Endothelial cell of umbilical vein (primary cell): ENCODE data around the gene NRBF2. TPM values are rescaled to one million over a fixed set of nuclear protein-coding genes. Genes with fewer than 3 reads are reported as not detected.

ENCODE experiments used
- BruUV-seq: library from RNA; stranded (reverse); fragments of 400-500 nt; replicated peaks from 2 replicates; lab custom pipeline; 2021; lab: Mats Ljungman, UMichigan
- CTCF ChIA-PET: fragments of 300-600, 350-600 bp; sonication (Branson Sonifier 250); formaldehyde crosslinking; loops from one replicate; lab custom pipeline; 2021; ENCODE audit warnings: antibody characterized with exemption, inconsistent platforms; lab: Charles Lee
- POLR2A ChIA-PET: fragments of 300-600, 350-600 bp; sonication (Branson Sonifier 250); formaldehyde crosslinking; loops from one replicate; lab custom pipeline; 2021; ENCODE audit warnings: antibody characterized with exemption, inconsistent platforms; lab: Charles Lee
- DNase-seq: peaks from one replicate; pipeline ENCODE4 v3.0.0-alpha.2; 2011; ENCODE audit warnings: low read depth, low spot score
- FAIRE-seq: peaks from 2 replicates; lab custom pipeline; 2011; peaks lifted over from hg19 to GRCh38; lab: Jason Lieb, UNC
- H2AFZ ChIP-seq: 2 replicates; pipeline ENCODE4 v1.6.0; 2012; ENCODE audit warnings: low read depth, low read length, control low read depth, inconsistent platforms
- H3K27ac ChIP-seq: 2 replicates; pipeline ENCODE4 v1.5.1; 2011; ENCODE audit warnings: low read depth, mild to moderate bottlenecking, control low read depth, low read length, moderate library complexity; ENCODE audit not compliant: insufficient read depth
- H3K27me3 ChIP-seq, 2 experiments: 2 replicates each; pipeline versions ENCODE4 v1.6.0 to v1.6.1; 2011; ENCODE audit warnings: low read length in 2 of 2, mixed read lengths in 1 of 2; ENCODE audit not compliant: control insufficient read depth in 2 of 2, insufficient read depth in 2 of 2
- H3K36me3 ChIP-seq, 2 experiments: 2 replicates in 1 of 2; 3 replicates in 1 of 2; pipeline ENCODE4 v1.5.1; 2011; ENCODE audit warnings: low read length in 2 of 2, mild to moderate bottlenecking in 1 of 2, moderate library complexity in 1 of 2; ENCODE audit not compliant: control insufficient read depth in 2 of 2, insufficient read depth in 2 of 2; ENCODE audit errors: extremely low read depth in 1 of 2
- H3K4me1 ChIP-seq: 3 replicates; pipeline ENCODE4 v1.5.1; 2011; ENCODE audit warnings: mild to moderate bottlenecking, low read length; ENCODE audit not compliant: control insufficient read depth, insufficient read depth; ENCODE audit errors: extremely low read depth
- H3K4me2 ChIP-seq: 2 replicates; pipeline ENCODE4 v1.6.1; 2011; ENCODE audit warnings: low read length, control low read depth, mixed read lengths; ENCODE audit not compliant: insufficient read depth
- H3K4me3 ChIP-seq, 3 experiments: fragments of 200-600 bp in 1 of 3; sonication (generic), shearing (Covaris generic) in 1 of 3; replicated peaks in 1 of 3; 2 replicates each; pipeline ENCODE4 v1.5.1; 2011 to 2016; ENCODE audit warnings: control low read depth in 3 of 3, low read length in 3 of 3, mild to moderate bottlenecking in 2 of 3, inconsistent platforms in 1 of 3, low read depth in 1 of 3, moderate library complexity in 1 of 3; ENCODE audit not compliant: insufficient read depth in 1 of 3
- H3K79me2 ChIP-seq: 2 replicates; pipeline ENCODE4 v1.6.0; 2012; ENCODE audit warnings: low read length, inconsistent platforms; ENCODE audit not compliant: control insufficient read depth, insufficient read depth
- H3K9ac ChIP-seq: replicated peaks from 2 replicates; pipeline ENCODE3; 2011; ENCODE audit warnings: low read length, control low read depth; ENCODE audit not compliant: insufficient read depth; ENCODE audit errors: extremely low read depth
- H3K9me1 ChIP-seq: replicated peaks from 3 replicates; pipeline ENCODE4 v1.6.0; 2011; ENCODE audit warnings: mild to moderate bottlenecking, low read length; ENCODE audit not compliant: control insufficient read depth, insufficient read depth; ENCODE audit errors: extremely low read depth
- H3K9me3 ChIP-seq: replicated peaks from 2 replicates; pipeline ENCODE4 v1.5.1; 2012; ENCODE audit warnings: low read length, inconsistent platforms; ENCODE audit not compliant: control insufficient read depth, insufficient read depth
- H4K20me1 ChIP-seq: replicated peaks from 2 replicates; pipeline ENCODE3; 2011; ENCODE audit warnings: mild to moderate bottlenecking, low read length; ENCODE audit not compliant: control insufficient read depth, insufficient read depth; ENCODE audit errors: extremely low read depth
- CTCF ChIP-seq, 2 donors: IDR thresholded peaks; 1 replicate in 1 of 2; 2 replicates in 1 of 2; pipeline ENCODE4 v1.5.1; 2011; ENCODE audit warnings: low read length in 2 of 2, mild to moderate bottlenecking in 2 of 2, moderate library complexity in 2 of 2, control low read depth in 1 of 2, inconsistent platforms in 1 of 2, low read depth in 1 of 2; ENCODE audit not compliant: insufficient read depth in 1 of 2; ENCODE audit errors: extremely low read depth in 1 of 2
- EZH2 ChIP-seq: IDR thresholded peaks from 2 replicates; pipeline ENCODE4 v1.6.1; 2012; ENCODE audit warnings: borderline replicate concordance, low read depth, mild to moderate bottlenecking, moderate library complexity, low read length, inconsistent platforms; ENCODE audit not compliant: severe bottlenecking
- FOS ChIP-seq: IDR thresholded peaks from 2 replicates; pipeline ENCODE4 v1.6.1; 2011; ENCODE audit warnings: mild to moderate bottlenecking, low read length, moderate library complexity, borderline replicate concordance; ENCODE audit not compliant: insufficient read depth
- GATA2 ChIP-seq: IDR thresholded peaks from 2 replicates; pipeline ENCODE4 v1.7.0; 2011; ENCODE audit warnings: low read depth, mild to moderate bottlenecking, moderate library complexity, mixed read lengths, low read length; ENCODE audit not compliant: insufficient read length, insufficient read depth
- JUN ChIP-seq: IDR thresholded peaks from 2 replicates; pipeline ENCODE4 v1.6.1; 2011; ENCODE audit warnings: borderline replicate concordance, low read depth; ENCODE audit not compliant: insufficient read length, insufficient read depth
- MAX ChIP-seq: IDR thresholded peaks from 2 replicates; pipeline ENCODE4 v1.6.1; 2011; ENCODE audit not compliant: insufficient read depth, insufficient read length
- MYC ChIP-seq: IDR thresholded peaks from one replicate; pipeline ENCODE4 v1.6.1; 2011; ENCODE audit warnings: mild to moderate bottlenecking, low read depth, low read length
- POLR2A ChIP-seq: IDR thresholded peaks from 2 replicates; pipeline ENCODE4 v1.6.1; 2012; ENCODE audit warnings: low read depth, mild to moderate bottlenecking, control low read depth, low read length
- POLR2AphosphoS5 ChIP-seq: IDR thresholded peaks from 2 replicates; pipeline ENCODE4 v1.6.1; 2012; ENCODE audit warnings: low read depth, mild to moderate bottlenecking, control low read depth, low read length, moderate library complexity; ENCODE audit not compliant: insufficient read depth
- dilution Hi-C: fragments of 300-500 bp; cut with MboI; formaldehyde crosslinking; loops from one replicate; pipeline ENCODE4 v1.15.0; 2019; ENCODE audit warnings: low sequenced_read_pairs; ENCODE audit not compliant: extremely low pct_ligation_motif_present
- intact Hi-C: fragments of 100-400 bp; cut with micrococcal nuclease; formaldehyde crosslinking; loops from one replicate; pipeline ENCODE4 v1.10.0; 2022
- polyA plus RNA-seq, 4 experiments: library from polyadenylated mRNA; depleted of rRNA in 3 of 4; stranded (reverse) in 3 of 4; unstranded in 1 of 4; fragments of >200 nt; gene quantifications; 2 replicates each; pipeline versions ENCODE4 v1.2.1 to v1.2.3, GENCODE V29; 2011 to 2012; ENCODE audit warnings: missing spikeins in 1 of 4
- total RNA-seq: library from RNA; stranded (reverse); gene quantifications from 2 replicates; pipeline ENCODE4 v1.2.3, GENCODE V29; 2021

Gene NRBF2
- total and polyA plus RNA-seq, 2 donors (not counting 3 experiments of a cell fraction or from before 2014, with no cell fraction given): 7.6 to 17.7 TPM

DNA sequence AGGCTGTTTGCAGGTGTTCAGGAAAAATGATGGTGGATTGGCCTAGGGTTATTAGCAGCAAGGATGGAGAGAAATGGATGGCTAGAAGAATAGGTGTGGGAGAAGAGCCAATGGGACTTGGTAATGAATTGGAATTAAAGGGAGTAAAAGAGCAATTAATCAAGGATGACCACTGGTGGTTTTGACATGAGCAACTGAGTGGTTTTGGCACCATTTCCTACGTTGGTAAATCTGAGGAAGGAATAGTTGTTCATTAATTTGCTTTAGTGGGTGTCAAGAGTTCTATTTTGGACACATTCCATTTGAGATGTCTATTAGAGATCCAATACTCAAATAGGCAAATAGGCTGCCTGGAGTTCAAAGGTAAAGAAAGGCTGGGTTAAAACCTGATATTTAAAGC is 38.2 kb upstream of the NRBF2 start:
- DNase-seq: no peak
- dilution Hi-C loops: no loop called here
- TF ChIP-seq GATA2: no peak
- no peak for TF ChIP-seq CTCF (IDR thresholded peaks at IDR 0.05; ENCODE audit: extremely low read depth in 1 of 2, insufficient read depth in 1 of 2, low read depth in 1 of 2, low read length in 2 of 2)
- no peak for TF ChIP-seq POLR2AphosphoS5
- TF ChIP-seq JUN: no peak
- no peak for TF ChIP-seq MYC
- no peak for TF ChIP-seq FOS
- TF ChIP-seq POLR2A: no peak
- TF ChIP-seq MAX: no peak
- no peak for TF ChIP-seq EZH2
- BruUV-seq: no TSS peak
- no peaks in the 10 kb centered on the region for H3K27me3 ChIP-seq
- no peak overlapping the region for H3K27ac ChIP-seq
- no peaks in the 10 kb centered on the region for H3K9me1 ChIP-seq
- no peaks in the 10 kb centered on the region for H3K4me1 ChIP-seq
- no peaks in the 10 kb centered on the region for H3K9me3 ChIP-seq
- no peaks in the 10 kb centered on the region for H3K36me3 ChIP-seq
- no peak overlapping the region for H3K4me2 ChIP-seq
- no peaks in the 10 kb centered on the region for H4K20me1 ChIP-seq
- intact Hi-C loops: no loop called here
- no peak overlapping the region for H3K9ac ChIP-seq
- FAIRE-seq: no peak
- no peak overlapping the region for H3K4me3 ChIP-seq
- H2AFZ ChIP-seq: no peak overlapping the region
- CTCF ChIA-PET: interaction anchor here (0.5 to 1.1 kb wide), 3 partner anchors 11 to 1106 kb away, joined by 3 to 4 read pairs (median 3); no protein-coding TSS in a partner anchor
- H3K79me2 ChIP-seq: no peaks in the 10 kb centered on the region
- POLR2A ChIA-PET: no interaction called here
